GM18499 (cell line): ENCODE measurements around the gene NRP1.

Experiments used
- ATAC-seq: cut with Tn5 transposase; IDR thresholded peaks from one replicate; pipeline ENCODE4 v1.9.1; 2021; ENCODE audit warnings: moderate number of reproducible peaks; ENCODE audit not compliant: insufficient read depth, unreplicated experiment

The NRP1 gene

GRCh38 chr10:33271969-33272583, 62.4 kb downstream of the NRP1 start:
- ATAC-seq = no peak

- ATAC-seq = no peak
Observed at GRCh38 chr10:33270971-33271370, 63.5 kb downstream of the NRP1 start.

GRCh38 chr10:33267708-33268107, 66.8 kb downstream of the NRP1 start:
- ATAC-seq = no peak

GRCh38 chr10:33265621-33266020, 68.8 kb downstream of the NRP1 start:
- peak; percentile 49 for ATAC-seq

GRCh38 chr10:33263453-33263852, 71.0 kb downstream of the NRP1 start:
- no peak for ATAC-seq

GRCh38 chr10:33262871-33263270, 71.6 kb downstream of the NRP1 start:
- ATAC-seq = no peak

- no peak for ATAC-seq
Observed at GRCh38 chr10:33260403-33261149, 73.9 kb downstream of the NRP1 start.

GRCh38 chr10:33258967-33259366, 75.5 kb downstream of the NRP1 start:
- ATAC-seq = no peak

- no peak for ATAC-seq
Observed at GRCh38 chr10:33257439-33258080, 76.9 kb downstream of the NRP1 start.

- no peak for ATAC-seq
Observed at GRCh38 chr10:33256458-33256857, 78.0 kb downstream of the NRP1 start.

- ATAC-seq = no peak
Observed at GRCh38 chr10:33254556-33255160, 79.8 kb downstream of the NRP1 start.

- no peak for ATAC-seq
Observed at GRCh38 chr10:33253411-33253810, 81.1 kb downstream of the NRP1 start.

GRCh38 chr10:33252794-33253203, 81.7 kb downstream of the NRP1 start:
- no peak for ATAC-seq

- ATAC-seq = no peak
Observed at GRCh38 chr10:33252324-33252723, 82.1 kb downstream of the NRP1 start.

GRCh38 chr10:33249659-33250345, 84.7 kb downstream of the NRP1 start:
- no peak for ATAC-seq

GRCh38 chr10:33249137-33249536, 85.3 kb downstream of the NRP1 start:
- no peak for ATAC-seq

GRCh38 chr10:33248638-33249037, 85.8 kb downstream of the NRP1 start:
- ATAC-seq = no peak

GRCh38 chr10:33247221-33247922, 87.1 kb downstream of the NRP1 start:
- ATAC-seq = no peak

- no peak for ATAC-seq
Observed at GRCh38 chr10:33245343-33245742, 89.1 kb downstream of the NRP1 start.

- no peak for ATAC-seq
Observed at GRCh38 chr10:33244354-33244967, 90.0 kb downstream of the NRP1 start.
